B cell (primary cell): ENCODE data around the gene AIG1. TPM values are rescaled to one million over a fixed set of nuclear protein-coding genes. Genes with fewer than 3 reads are reported as not detected.

ENCODE experiments used
- ATAC-seq: fragments of 200-7000 bp; cut with Tn5 transposase; one replicate; pipeline ENCODE4 v1.10.0; 2021; ENCODE audit warnings: low read depth, mild to moderate bottlenecking, moderate number of reproducible peaks, moderate library complexity
- CTCF ChIA-PET: fragments of 350-600 bp; sonication (Branson Sonifier 250); formaldehyde crosslinking; loops from one replicate; lab custom pipeline; 2021; ENCODE audit warnings: antibody characterized with exemption, inconsistent platforms; lab: Charles Lee
- POLR2A ChIA-PET: fragments of 350-600 bp; sonication (Branson Sonifier 250); formaldehyde crosslinking; loops from one replicate; lab custom pipeline; 2021; ENCODE audit warnings: antibody characterized with exemption; lab: Charles Lee
- DNase-seq: peaks from one replicate; pipeline ENCODE4 v3.0.0; 2013
- H2AFZ ChIP-seq: 2 replicates; pipeline ENCODE4 v1.6.1; 2012; ENCODE audit warnings: mild to moderate bottlenecking, low read depth, low read length; ENCODE audit not compliant: insufficient read depth, poor library complexity, severe bottlenecking
- H3K27ac ChIP-seq, 2 donors: 1 replicate in 1 of 2; 2 replicates in 1 of 2; pipeline ENCODE4 v1.5.1; 2012 to 2013; ENCODE audit warnings: low read length in 2 of 2, mild to moderate bottlenecking in 2 of 2, moderate library complexity in 1 of 2
- H3K27me3 ChIP-seq, 4 experiments: fragments of 200-600 bp in 1 of 4; sonication (generic) in 1 of 4; replicated peaks in 1 of 4; 1 replicate in 2 of 4; 2 replicates in 2 of 4; pipeline versions ENCODE4 v1.6.1 to v1.7.0; 2013 to 2016; ENCODE audit warnings: low read length in 3 of 4, mild to moderate bottlenecking in 2 of 4, mixed read lengths in 1 of 4, moderate library complexity in 1 of 4; ENCODE audit not compliant: insufficient read depth in 4 of 4, control insufficient read depth in 3 of 4; ENCODE audit errors: control extremely low read depth in 1 of 4
- H3K36me3 ChIP-seq, 2 experiments: replicated peaks in 1 of 2; 1 replicate in 1 of 2; 2 replicates in 1 of 2; pipeline versions ENCODE4 v1.6.1 to v1.7.1; 2013; ENCODE audit warnings: low read length in 1 of 2; ENCODE audit not compliant: insufficient read depth in 2 of 2, control insufficient read depth in 1 of 2; ENCODE audit errors: control extremely low read depth in 1 of 2, extremely low read depth in 1 of 2
- H3K4me1 ChIP-seq, 2 donors: fragments of 200-600 bp in 1 of 2; sonication (generic) in 1 of 2; 1 replicate in 1 of 2; 2 replicates in 1 of 2; pipeline versions ENCODE4 v1.5.1 to v1.6.1; 2013 to 2017; ENCODE audit warnings: low read length in 2 of 2; ENCODE audit not compliant: control insufficient read depth in 2 of 2, insufficient read depth in 2 of 2
- H3K4me2 ChIP-seq: replicated peaks from 2 replicates; pipeline ENCODE3; 2012; ENCODE audit warnings: mild to moderate bottlenecking, low read depth, low read length; ENCODE audit not compliant: poor library complexity, severe bottlenecking
- H3K4me3 ChIP-seq, 5 experiments: fragments of 200-600 bp in 1 of 5; sonication (generic) in 1 of 5; 1 replicate in 3 of 5; 2 replicates in 2 of 5; pipeline versions ENCODE4 v1.5.1 to v1.7.0; 2011 to 2016; ENCODE audit warnings: low read length in 4 of 5, mild to moderate bottlenecking in 4 of 5, low read depth in 2 of 5, control low read depth in 1 of 5, moderate library complexity in 1 of 5; ENCODE audit not compliant: insufficient read depth in 1 of 5; ENCODE audit errors: control extremely low read depth in 1 of 5, extremely low read depth in 1 of 5
- H3K79me2 ChIP-seq: fragments of 200-600 bp; sonication (generic); one replicate; pipeline ENCODE4 v1.6.0; 2016; ENCODE audit warnings: low read length; ENCODE audit not compliant: control insufficient read depth, insufficient read depth
- H3K9ac ChIP-seq: fragments of 200-600 bp; sonication (generic); 2 replicates; pipeline ENCODE4 v1.6.1; 2017; ENCODE audit warnings: mild to moderate bottlenecking, low read length, moderate library complexity
- H3K9me3 ChIP-seq, 3 donors: one replicate each; pipeline versions ENCODE4 v1.6.1 to v1.7.1; 2013; ENCODE audit warnings: low read length in 2 of 3; ENCODE audit not compliant: control insufficient read depth in 2 of 3, insufficient read depth in 1 of 3; ENCODE audit errors: control extremely low read depth in 1 of 3
- H4K20me1 ChIP-seq: 2 replicates; pipeline ENCODE4 v1.6.0; 2012; ENCODE audit warnings: mild to moderate bottlenecking, low read length; ENCODE audit not compliant: insufficient read depth, control insufficient read depth, poor library complexity, severe bottlenecking
- H3K27ac Mint-ChIP-seq: one replicate; pipeline ENCODE4 v1.8.0; 2021; ENCODE audit warnings: mixed read lengths
- H3K27me3 Mint-ChIP-seq: one replicate; pipeline ENCODE4 v1.8.0; 2021; ENCODE audit warnings: mixed read lengths
- H3K4me1 Mint-ChIP-seq: one replicate; pipeline ENCODE4 v1.8.0; 2021; ENCODE audit warnings: mixed read lengths
- H3K4me3 Mint-ChIP-seq: one replicate; pipeline ENCODE4 v1.8.0; 2021; ENCODE audit warnings: mixed read lengths
- H3K9me3 Mint-ChIP-seq: one replicate; pipeline ENCODE4 v1.8.0; 2022; ENCODE audit warnings: mixed read lengths; ENCODE audit not compliant: insufficient read depth
- EZH2 ChIP-seq: IDR thresholded peaks from 2 replicates; pipeline ENCODE4 v1.6.1; 2012; ENCODE audit warnings: borderline replicate concordance, low read depth, mild to moderate bottlenecking, moderate library complexity, low read length; ENCODE audit not compliant: insufficient read depth, poor library complexity, severe bottlenecking
- WGBS: methylation state at CpG from one replicate; pipeline ENCODE4 v1.1.5; 2013; ENCODE audit warnings: missing lambda C conversion rate; ENCODE audit not compliant: insufficient coverage; 5-methylcytosine and 5-hydroxymethylcytosine counted together
- intact Hi-C: fragments of 100-400 bp; cut with micrococcal nuclease; formaldehyde crosslinking; loops from one replicate; pipeline ENCODE4 v1.10.0; 2022
- polyA plus RNA-seq: library from polyadenylated mRNA; depleted of rRNA; stranded (reverse); fragments of >200 nt; gene quantifications from 2 replicates; pipeline ENCODE4 v1.2.3, GENCODE V29; 2012
- total RNA-seq, 2 donors: library from RNA; stranded (reverse); fragments of 120-200 nt in 1 of 2; gene quantifications; 1 replicate in 1 of 2; 2 replicates in 1 of 2; pipeline versions ENCODE4 v1.2.3 to v1.2.4, GENCODE V29; 2013 to 2022
- TF ChIP-seq, protein P1 (sequence below): fragments of 200-600 bp; IDR thresholded peaks from one replicate; pipeline ENCODE4 v1.8.0; 2022; ENCODE audit warnings: antibody characterized with exemption, mild to moderate bottlenecking

The AIG1 gene
- total and polyA plus RNA-seq, 2 donors (not counting 1 experiment from before 2014, with no cell fraction given), result 7.0 to 9.0 TPM

GRCh38 chr6:143060354-143060805 lies 309 bp upstream of the AIG1 start:
- DNase-seq (peak; percentile 90), ATAC-seq (peak; percentile 66)
- Mint-ChIP-seq H3K4me1 (peaks cover 24% of the 10 kb centered on the region), H3K9me3 (no peaks in the 10 kb centered on the region), H3K27me3 (peaks cover 3% of the 10 kb centered on the region), H3K4me3 (peak overlapping the region; percentile 97), H3K27ac (peak overlapping the region; percentile 92)
- Histone ChIP-seq H3K9me3 (no peaks in the 10 kb centered on the region), H3K9ac (peak overlapping the region; percentile 86), H2AFZ (peak overlapping the region; percentile 94), H3K4me1 (peaks cover 13 to 16% of the 10 kb centered on the region in 2 donors), H3K79me2 (no peaks in the 10 kb centered on the region), H3K4me3 (peak overlapping the region; percentile 71 to 88 (median 81)), H3K27me3 (no peaks in the 10 kb centered on the region), H3K4me2 (peak overlapping the region; percentile 94), H4K20me1 (no peaks in the 10 kb centered on the region), H3K27ac (peak overlapping the region; percentile 69 to 80), H3K36me3 (no peaks in the 10 kb centered on the region)
- ChIA-PET POLR2A (interaction anchor here (1.4 kb wide), 1 partner anchor 115 kb away, joined by 4 read pairs; the partner anchor contains the start of gene HIVEP2), CTCF (interaction anchor here (0.6 to 1.1 kb wide), 4 partner anchors 9 to 15 kb away, joined by 3 to 4 read pairs (median 4); no protein-coding TSS in a partner anchor)
- TF ChIP-seq, protein P1, sequence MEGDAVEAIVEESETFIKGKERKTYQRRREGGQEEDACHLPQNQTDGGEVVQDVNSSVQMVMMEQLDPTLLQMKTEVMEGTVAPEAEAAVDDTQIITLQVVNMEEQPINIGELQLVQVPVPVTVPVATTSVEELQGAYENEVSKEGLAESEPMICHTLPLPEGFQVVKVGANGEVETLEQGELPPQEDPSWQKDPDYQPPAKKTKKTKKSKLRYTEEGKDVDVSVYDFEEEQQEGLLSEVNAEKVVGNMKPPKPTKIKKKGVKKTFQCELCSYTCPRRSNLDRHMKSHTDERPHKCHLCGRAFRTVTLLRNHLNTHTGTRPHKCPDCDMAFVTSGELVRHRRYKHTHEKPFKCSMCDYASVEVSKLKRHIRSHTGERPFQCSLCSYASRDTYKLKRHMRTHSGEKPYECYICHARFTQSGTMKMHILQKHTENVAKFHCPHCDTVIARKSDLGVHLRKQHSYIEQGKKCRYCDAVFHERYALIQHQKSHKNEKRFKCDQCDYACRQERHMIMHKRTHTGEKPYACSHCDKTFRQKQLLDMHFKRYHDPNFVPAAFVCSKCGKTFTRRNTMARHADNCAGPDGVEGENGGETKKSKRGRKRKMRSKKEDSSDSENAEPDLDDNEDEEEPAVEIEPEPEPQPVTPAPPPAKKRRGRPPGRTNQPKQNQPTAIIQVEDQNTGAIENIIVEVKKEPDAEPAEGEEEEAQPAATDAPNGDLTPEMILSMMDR, result peak; percentile 40
- TF ChIP-seq EZH2, result no peak
- under 1% methylated on average over 44 of the region's 52 CpGs for WGBS
- intact Hi-C loops, result loop anchor here (1.0 to 5.0 kb wide), 5 partner anchors 37 to 914 kb away; partner anchors contain the start of genes ADAT2, NMBR, PEX3 and VTA1
